Measurements from ENCODE around the gene ABCA10.

ABCA10 gene

GRCh38 chr17:69192754-69193153 lies 35.9 kb downstream of the ABCA10 start:
- Histone ChIP-seq H3K9me3 (ENCODE audit: insufficient read depth, low read length) (no peaks in the 10 kb centered on the region), H3K9me2 (replicated peaks; ENCODE audit: insufficient read depth, low read length) (no peaks in the 10 kb centered on the region), H3F3A (ENCODE audit: insufficient read depth) (no peaks in the 10 kb centered on the region), H3K9ac (ENCODE audit: low read length) (no peak overlapping the region), H3K4me3 (ENCODE audit: insufficient read depth, low read length, poor library complexity, severe bottlenecking) (no peak overlapping the region), H3K27me3 (ENCODE audit: low read length) (no peaks in the 10 kb centered on the region), H3K79me2 (ENCODE audit: insufficient read depth, low read length) (no peaks in the 10 kb centered on the region), H3K27ac (ENCODE audit: low read depth, low read length) (no peak overlapping the region), H4K20me1 (ENCODE audit: low read depth, low read length) (no peaks in the 10 kb centered on the region), H2AFZ (ENCODE audit: low read depth, low read length, severe bottlenecking) (no peak overlapping the region), H3K4me2 (ENCODE audit: low read depth, low read length, poor library complexity, severe bottlenecking) (no peak overlapping the region), H3K36me3 (ENCODE audit: low read length) (no peaks in the 10 kb centered on the region)
- no peak for TF ChIP-seq EZH2phosphoT487 (conservative IDR thresholded peaks at IDR 0.05; ENCODE audit: low read length)
- no peak for TF ChIP-seq CTCF (IDR thresholded peaks at IDR 0.05; ENCODE audit: insufficient read depth, low read length, poor library complexity, severe bottlenecking)

GRCh38 chr17:69188796-69189195 lies 39.8 kb downstream of the ABCA10 start:
- no peaks in the 10 kb centered on the region for H3K36me3 ChIP-seq (ENCODE audit: low read length)
- H3K9ac ChIP-seq (ENCODE audit: low read length), result no peak overlapping the region

GRCh38 chr17:69188064-69188463 lies 40.6 kb downstream of the ABCA10 start:
- no peak overlapping the region for H3K27ac ChIP-seq (ENCODE audit: low read depth, low read length)
- H3K27me3 ChIP-seq (ENCODE audit: low read length), result no peaks in the 10 kb centered on the region
- no peak for TF ChIP-seq CTCF (IDR thresholded peaks at IDR 0.05; ENCODE audit: insufficient read depth, low read length, poor library complexity, severe bottlenecking)
- no peak for TF ChIP-seq EZH2phosphoT487 (conservative IDR thresholded peaks at IDR 0.05; ENCODE audit: low read length)
- no peaks in the 10 kb centered on the region for H3K36me3 ChIP-seq (ENCODE audit: low read length)
- no peak overlapping the region for H3K4me2 ChIP-seq (ENCODE audit: low read depth, low read length, poor library complexity, severe bottlenecking)
- no peaks in the 10 kb centered on the region for H3K79me2 ChIP-seq (ENCODE audit: insufficient read depth, low read length)
- H2AFZ ChIP-seq (ENCODE audit: low read depth, low read length, severe bottlenecking), result no peak overlapping the region
- H4K20me1 ChIP-seq (ENCODE audit: low read depth, low read length), result no peaks in the 10 kb centered on the region
- no peaks in the 10 kb centered on the region for H3K9me3 ChIP-seq (ENCODE audit: insufficient read depth, low read length)
- no peaks in the 10 kb centered on the region for H3F3A ChIP-seq (ENCODE audit: insufficient read depth)
- H3K9me2 ChIP-seq (replicated peaks; ENCODE audit: insufficient read depth, low read length), result no peaks in the 10 kb centered on the region
- no peak overlapping the region for H3K4me3 ChIP-seq (ENCODE audit: insufficient read depth, low read length, poor library complexity, severe bottlenecking)
- no peak overlapping the region for H3K9ac ChIP-seq (ENCODE audit: low read length)

More at GRCh38 chr17:69188796-69189195, 39.8 kb downstream of the ABCA10 start:
- no peaks in the 10 kb centered on the region for H3K27me3 ChIP-seq (ENCODE audit: low read length)
- H3K27ac ChIP-seq (ENCODE audit: low read depth, low read length), result no peak overlapping the region
- no peak overlapping the region for H3K4me3 ChIP-seq (ENCODE audit: insufficient read depth, low read length, poor library complexity, severe bottlenecking)
- no peak overlapping the region for H3K4me2 ChIP-seq (ENCODE audit: low read depth, low read length, poor library complexity, severe bottlenecking)
- H4K20me1 ChIP-seq (ENCODE audit: low read depth, low read length), result no peaks in the 10 kb centered on the region
- H3K9me3 ChIP-seq (ENCODE audit: insufficient read depth, low read length), result no peaks in the 10 kb centered on the region
- H3K9me2 ChIP-seq (replicated peaks; ENCODE audit: insufficient read depth, low read length), result no peaks in the 10 kb centered on the region
- H2AFZ ChIP-seq (ENCODE audit: low read depth, low read length, severe bottlenecking), result no peak overlapping the region
- H3F3A ChIP-seq (ENCODE audit: insufficient read depth), result no peaks in the 10 kb centered on the region
- no peak for TF ChIP-seq EZH2phosphoT487 (conservative IDR thresholded peaks at IDR 0.05; ENCODE audit: low read length)
- no peak for TF ChIP-seq CTCF (IDR thresholded peaks at IDR 0.05; ENCODE audit: insufficient read depth, low read length, poor library complexity, severe bottlenecking)
- no peaks in the 10 kb centered on the region for H3K79me2 ChIP-seq (ENCODE audit: insufficient read depth, low read length)
